HUES64 (cell line): ENCODE measurements around the gene INPP5F.
"Not testable (repeated sequence)": the region's sequence is repeated elsewhere in the genome, so short reads cannot be mapped to it uniquely, and the experiment has no call there.

Experiments
- H3K27ac ChIP-seq: 2 replicates; pipeline ENCODE4 v1.7.0; 2013; ENCODE audit warnings: low read depth, low read length, inconsistent platforms
- H3K27me3 ChIP-seq: 2 replicates; pipeline ENCODE4 v1.6.1; 2013; ENCODE audit warnings: mild to moderate bottlenecking, low read length; ENCODE audit not compliant: insufficient read depth
- H3K36me3 ChIP-seq: 2 replicates; pipeline ENCODE4 v1.6.1; 2013; ENCODE audit warnings: mild to moderate bottlenecking, low read length; ENCODE audit not compliant: insufficient read depth
- H3K4me1 ChIP-seq: 2 replicates; pipeline ENCODE4 v1.6.1; 2013; ENCODE audit warnings: mild to moderate bottlenecking, low read length, moderate library complexity; ENCODE audit not compliant: insufficient read depth
- H3K4me3 ChIP-seq: 2 replicates; pipeline ENCODE4 v1.5.1; 2013; ENCODE audit warnings: mild to moderate bottlenecking, low read length, moderate library complexity
- H3K9ac ChIP-seq: 2 replicates; pipeline ENCODE4 v1.6.1; 2013; ENCODE audit warnings: mild to moderate bottlenecking, low read depth, low read length
- H3K9me3 ChIP-seq: 2 replicates; pipeline ENCODE4 v1.6.1; 2013; ENCODE audit warnings: low read depth, low read length; ENCODE audit not compliant: insufficient read depth
- WGBS: fragments of 150-250, 120-280 bp; methylation state at CpG from one replicate; pipeline ENCODE4 v1.1.7; 2013; ENCODE audit warnings: missing lambda C conversion rate; 5-methylcytosine and 5-hydroxymethylcytosine counted together

The INPP5F gene

DNA sequence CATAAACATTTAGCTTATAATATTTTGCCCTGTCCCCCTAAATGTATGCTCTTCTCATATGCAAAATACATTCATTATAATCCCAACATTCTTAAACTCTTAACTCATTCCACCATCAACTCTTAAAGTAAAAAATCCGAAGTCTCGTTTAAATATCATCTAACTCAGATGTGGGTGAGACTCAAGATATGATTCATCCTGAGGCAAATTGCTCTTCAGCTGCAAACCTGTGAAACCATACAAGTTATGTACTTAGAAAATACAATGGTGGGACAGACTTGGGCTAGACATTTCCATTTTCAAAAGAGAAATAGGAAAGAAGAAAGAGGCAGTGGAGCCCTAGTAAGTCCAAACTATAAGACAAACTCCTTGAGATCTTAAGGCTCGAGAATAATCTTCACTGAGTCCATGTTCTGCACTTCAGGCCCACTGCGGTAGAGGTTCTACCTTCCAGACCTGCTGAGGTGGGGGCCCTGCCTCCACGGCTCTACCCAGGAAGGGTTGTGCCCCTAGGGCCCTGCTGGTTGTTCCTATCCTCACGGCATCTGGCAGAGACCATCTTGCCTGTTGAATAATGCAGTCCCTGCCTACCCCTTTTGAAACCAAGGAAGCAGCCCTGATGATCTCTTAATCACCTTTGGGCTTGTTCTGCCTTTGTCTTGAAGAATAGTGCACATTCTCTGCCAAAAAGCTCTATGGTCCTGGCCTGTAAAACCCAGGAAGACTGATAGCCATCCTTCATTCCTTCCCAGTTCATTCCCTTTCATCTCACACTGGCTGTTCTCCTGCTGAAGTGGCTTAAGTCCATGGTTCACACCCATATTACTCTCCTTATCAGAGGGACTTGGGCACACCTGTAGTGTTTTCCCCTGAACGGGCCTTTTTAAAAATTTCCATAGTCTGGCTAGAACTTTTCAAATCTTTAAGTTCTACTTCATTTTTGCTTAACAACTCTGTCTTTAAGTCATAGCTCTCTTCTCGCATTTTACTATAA is 37.3 kb downstream of the INPP5F start:
- Histone ChIP-seq H3K36me3 (no peaks in the 10 kb centered on the region), H3K9ac (no peak overlapping the region), H3K4me3 (no peak overlapping the region), H3K27ac (no peak overlapping the region), H3K4me1 (no peaks in the 10 kb centered on the region), H3K9me3 (no peaks in the 10 kb centered on the region), H3K27me3 (no peaks in the 10 kb centered on the region)
- 90% methylated on average over 8 of the region's 8 CpGs for WGBS

DNA sequence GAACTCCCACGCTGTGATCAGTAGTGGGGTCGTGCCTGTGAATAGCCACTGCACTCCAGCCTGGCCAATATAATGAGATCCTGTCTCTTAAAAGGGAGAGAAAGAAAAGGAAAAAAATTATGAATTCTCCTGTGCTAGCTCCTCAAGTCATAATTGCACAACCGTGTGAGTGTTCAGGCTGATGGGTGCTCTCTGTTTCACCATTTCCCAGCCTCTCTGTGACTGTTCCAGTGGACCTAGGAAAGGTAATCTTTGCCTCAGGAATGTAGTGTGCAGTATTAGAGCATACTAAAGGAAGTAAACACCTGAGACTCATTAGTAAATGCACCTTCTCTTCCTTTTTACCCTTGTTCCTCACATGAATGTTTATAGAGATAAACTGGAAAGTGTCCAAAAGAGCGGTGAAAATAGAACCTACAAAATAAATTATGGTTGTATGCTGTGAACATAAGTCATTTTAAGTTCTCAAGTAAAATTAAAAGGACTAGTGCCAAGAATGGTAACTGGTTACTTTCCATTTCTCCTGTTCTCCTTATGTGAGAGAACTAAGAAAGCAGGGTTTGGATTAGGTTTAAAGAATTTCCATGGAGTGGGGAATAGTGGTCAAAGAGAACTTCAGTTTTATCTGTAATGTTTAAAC is 42.7 kb downstream of the INPP5F start:
- Histone ChIP-seq H3K27ac (no peak overlapping the region), H3K36me3 (no peaks in the 10 kb centered on the region), H3K4me3 (no peak overlapping the region), H3K9me3 (no peaks in the 10 kb centered on the region), H3K4me1 (peaks cover 8% of the 10 kb centered on the region; the same call in 1 of the 2 replicates), H3K9ac (no peak overlapping the region), H3K27me3 (no peaks in the 10 kb centered on the region)
- WGBS: 94% methylated on average over 4 of the region's 4 CpGs

DNA sequence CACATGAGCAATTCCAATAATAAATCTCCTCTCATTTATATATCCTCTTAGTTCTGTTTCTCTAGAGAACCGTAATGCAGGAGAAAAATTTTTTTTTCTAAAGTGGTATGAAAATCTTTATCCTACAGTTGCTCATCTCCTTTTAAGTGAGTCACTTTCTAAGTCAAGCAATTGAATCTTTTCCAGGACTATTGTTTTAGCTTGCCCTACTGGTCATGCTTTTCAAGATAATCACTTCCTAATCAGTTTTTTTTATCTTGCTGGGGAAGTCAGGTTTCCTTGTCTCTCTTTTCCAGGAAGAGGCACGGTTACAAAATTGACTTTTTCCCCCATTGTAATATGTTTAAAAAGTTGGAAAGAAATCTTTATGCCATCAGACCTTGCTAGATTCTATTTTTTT is 44.0 kb downstream of the INPP5F start:
- Histone ChIP-seq H3K36me3 (no peaks in the 10 kb centered on the region), H3K4me3 (no peak overlapping the region), H3K27ac (no peak overlapping the region), H3K4me1 (peaks cover 8% of the 10 kb centered on the region; the same call in 1 of the 2 replicates), H3K9me3 (no peaks in the 10 kb centered on the region), H3K27me3 (no peaks in the 10 kb centered on the region), H3K9ac (no peak overlapping the region)
- no CpG with 5 or more reads among the region's 2 CpGs for WGBS

DNA sequence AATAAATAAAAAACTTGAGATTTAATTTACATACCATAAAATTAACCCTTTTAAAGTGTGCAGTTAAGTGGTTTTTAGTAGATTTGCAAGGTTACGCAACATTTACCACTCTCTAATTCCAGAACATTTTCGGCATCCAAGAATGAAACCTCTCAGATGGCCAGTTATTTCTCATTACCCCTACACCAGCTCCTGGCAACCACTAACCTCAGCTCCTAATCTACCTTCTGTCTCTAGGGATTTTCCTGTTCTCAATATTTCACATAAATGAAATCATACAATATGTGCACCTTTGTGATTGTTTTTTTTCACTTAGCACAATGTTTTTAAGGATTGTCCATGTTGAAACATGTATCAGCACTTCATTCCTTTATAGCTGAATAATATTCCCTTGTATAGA is 45.1 kb downstream of the INPP5F start:
- Histone ChIP-seq H3K9me3 (no peaks in the 10 kb centered on the region), H3K36me3 (no peaks in the 10 kb centered on the region), H3K27ac (no peak overlapping the region), H3K27me3 (no peaks in the 10 kb centered on the region), H3K4me1 (peaks cover 8% of the 10 kb centered on the region; the same call in 1 of the 2 replicates), H3K4me3 (no peak overlapping the region), H3K9ac (no peak overlapping the region)
- WGBS: 95% methylated on average over 2 of the region's 2 CpGs

- 89% methylated on average over 4 of the region's 4 CpGs for WGBS
- no peak overlapping the region for H3K27ac ChIP-seq
Observed at GRCh38 chr10:119772334-119772733, 46.5 kb downstream of the INPP5F start.

GRCh38 chr10:119773041-119773440 is 47.2 kb downstream of the INPP5F start:
- H3K9ac ChIP-seq, H3K4me3 ChIP-seq, H3K9me3 ChIP-seq, H3K27me3 ChIP-seq, H3K36me3 ChIP-seq, H3K27ac ChIP-seq, H3K4me1 ChIP-seq: not testable (repeated sequence)
- 95% methylated on average over 3 of the region's 3 CpGs for WGBS

More at GRCh38 chr10:119772334-119772733, 46.5 kb downstream of the INPP5F start:
- H3K36me3 ChIP-seq: no peaks in the 10 kb centered on the region
- no peak overlapping the region for H3K4me3 ChIP-seq
- peaks cover 8% of the 10 kb centered on the region; the same call in 1 of the 2 replicates for H3K4me1 ChIP-seq
- no peaks in the 10 kb centered on the region for H3K9me3 ChIP-seq
- H3K27me3 ChIP-seq: no peaks in the 10 kb centered on the region
- no peak overlapping the region for H3K9ac ChIP-seq

DNA sequence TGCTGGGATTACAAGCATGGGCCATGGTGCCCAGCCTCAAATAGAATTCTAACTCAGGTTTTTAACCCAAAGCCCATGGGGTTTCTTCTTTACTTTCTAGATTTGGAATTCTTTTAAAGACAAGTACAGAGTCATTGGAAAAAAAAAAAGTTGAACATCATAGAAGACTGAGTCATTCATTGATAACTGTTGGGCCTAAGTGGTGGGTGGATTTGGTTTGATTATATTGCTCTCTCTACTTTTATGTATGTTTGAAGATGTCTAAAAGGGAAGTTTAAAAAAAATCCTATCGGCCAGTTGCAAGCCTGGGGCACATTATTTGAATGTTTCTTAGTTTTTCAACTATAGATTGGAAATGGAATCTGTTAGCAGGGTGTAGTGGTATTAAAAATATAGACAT is 49.7 kb downstream of the INPP5F start:
- no peaks in the 10 kb centered on the region for H3K27me3 ChIP-seq
- no peak overlapping the region for H3K27ac ChIP-seq
- WGBS: 90% methylated on average over 1 of the region's 1 CpG
- H3K36me3 ChIP-seq: no peaks in the 10 kb centered on the region
- H3K9ac ChIP-seq: no peak overlapping the region
- H3K9me3 ChIP-seq: no peaks in the 10 kb centered on the region
- H3K4me3 ChIP-seq: no peak overlapping the region
- 0 out of 2 replicates have a peak, but pooled peaks cover 3% of the 10 kb centered on the region for H3K4me1 ChIP-seq

- Histone ChIP-seq H3K4me1 (no peaks in the 10 kb centered on the region), H3K27me3 (no peaks in the 10 kb centered on the region), H3K27ac (no peak overlapping the region), H3K9me3 (no peaks in the 10 kb centered on the region), H3K9ac (no peak overlapping the region), H3K4me3 (no peak overlapping the region), H3K36me3 (no peaks in the 10 kb centered on the region)
- 93% methylated on average over 1 of the region's 1 CpG for WGBS
Observed at GRCh38 chr10:119776536-119776935, 50.7 kb downstream of the INPP5F start.

DNA sequence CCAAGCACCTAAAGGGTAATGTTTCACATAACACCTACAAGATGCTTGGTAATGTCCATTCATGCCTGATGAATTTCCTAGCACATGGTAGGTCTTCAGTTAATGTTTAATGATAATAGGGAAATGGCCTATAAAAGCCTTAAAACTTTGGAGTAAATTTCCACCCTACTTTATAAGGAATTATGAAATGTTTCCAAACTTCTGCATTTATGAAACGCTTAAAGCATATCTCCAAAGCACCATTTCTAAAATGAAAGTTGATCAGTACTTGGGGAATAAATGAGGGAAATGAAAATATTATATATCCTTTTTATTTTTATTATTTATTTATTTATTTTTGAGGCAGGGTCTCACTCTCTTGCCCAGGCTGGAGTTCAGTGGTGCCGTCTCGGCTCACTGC is 51.8 kb downstream of the INPP5F start:
- Histone ChIP-seq H3K27ac (no peak overlapping the region), H3K4me1 (no peaks in the 10 kb centered on the region), H3K9ac (no peak overlapping the region), H3K4me3 (no peak overlapping the region), H3K27me3 (no peaks in the 10 kb centered on the region), H3K9me3 (no peaks in the 10 kb centered on the region), H3K36me3 (no peaks in the 10 kb centered on the region)
- WGBS: 98% methylated on average over 2 of the region's 3 CpGs

DNA sequence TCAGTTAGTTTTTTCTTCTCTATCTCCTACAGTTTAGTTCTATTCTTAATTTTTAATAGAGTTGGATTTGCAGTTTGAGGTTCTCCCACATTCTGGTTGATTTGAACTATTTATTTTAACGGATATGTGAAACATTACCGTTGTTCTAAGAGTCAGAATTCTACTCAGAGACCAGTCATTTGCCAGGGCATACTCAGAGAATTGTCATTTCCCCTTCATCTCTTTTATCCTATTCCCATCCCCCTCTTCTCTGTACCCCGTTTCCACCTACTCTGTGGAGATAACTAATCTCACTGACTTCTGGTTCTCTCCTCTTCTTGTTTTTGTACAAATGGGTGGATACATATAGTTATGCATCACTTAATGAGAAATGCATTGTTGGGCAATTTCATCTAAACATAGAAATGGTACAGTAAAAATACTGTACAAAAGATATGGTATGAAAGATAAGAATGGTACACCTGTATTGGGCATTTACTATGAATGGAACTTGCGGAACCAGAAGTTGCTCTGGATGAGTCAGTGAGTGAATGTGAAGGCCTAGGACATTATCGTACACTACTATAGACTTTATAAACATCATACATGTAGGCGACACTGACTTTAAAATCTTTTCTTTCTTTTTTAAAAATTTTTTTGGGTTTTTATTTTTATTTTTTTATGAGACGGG is 53.1 kb downstream of the INPP5F start:
- no peaks in the 10 kb centered on the region for H3K36me3 ChIP-seq
- no peak overlapping the region for H3K9ac ChIP-seq
- no peaks in the 10 kb centered on the region for H3K9me3 ChIP-seq
- 95% methylated on average over 5 of the region's 7 CpGs for WGBS
- no peak overlapping the region for H3K27ac ChIP-seq
- H3K4me1 ChIP-seq: peaks cover 5% of the 10 kb centered on the region; the same call in 1 of the 2 replicates
- H3K27me3 ChIP-seq: no peaks in the 10 kb centered on the region
- H3K4me3 ChIP-seq: no peak overlapping the region
